ENCODE results near the gene GPR171. TPM values are rescaled to one million over a fixed set of nuclear protein-coding genes. Genes with fewer than 3 reads are reported as not detected.

GPR171 gene
- total RNA-seq, 2 experiments from 2014 or later = 9.7 to 16.7 TPM

DNA sequence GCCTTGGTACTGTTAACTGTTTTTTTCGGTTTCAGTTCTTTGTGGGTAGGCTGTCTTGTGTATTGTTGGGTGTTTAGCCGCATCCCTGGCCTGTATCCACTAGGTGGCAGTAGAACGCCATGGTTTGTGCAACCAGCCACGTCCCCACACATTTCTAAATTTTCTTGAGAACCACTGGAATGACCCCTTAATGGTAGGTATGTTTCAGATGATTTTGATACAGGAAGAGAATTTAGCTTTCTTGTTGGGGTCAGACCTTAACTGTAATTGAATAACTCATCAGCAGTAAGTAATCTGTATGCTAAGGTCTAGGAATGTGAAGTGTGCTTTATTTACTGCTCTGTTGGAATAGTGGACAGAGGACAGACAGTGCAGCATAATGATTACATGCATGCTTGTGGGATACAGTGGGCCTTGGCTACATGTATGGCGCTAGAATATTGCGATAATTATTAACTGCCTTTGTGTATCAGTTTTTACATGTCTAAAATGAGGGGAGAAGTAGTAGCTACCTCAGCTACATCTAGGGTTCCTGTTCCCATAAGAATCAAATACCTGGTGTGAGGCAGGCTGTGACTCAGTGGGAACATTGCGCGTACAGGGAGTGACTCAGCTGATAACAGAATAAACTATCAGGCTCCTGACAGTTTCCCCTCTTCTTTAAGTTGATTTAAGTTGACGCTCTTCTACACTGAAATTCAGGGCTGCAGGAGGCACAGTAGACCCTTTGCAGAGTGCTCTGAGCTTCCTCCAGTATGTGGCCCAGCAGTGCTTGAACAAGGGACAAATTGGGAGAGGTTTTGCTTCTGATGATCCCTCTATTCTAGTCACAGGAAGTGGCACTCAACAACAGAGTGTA, 25.0 kb upstream of the GPR171 start:
- H3K36me3 Mint-ChIP-seq (ENCODE audit: low read depth) = no peaks in the 10 kb centered on the region
- Histone ChIP-seq H3K9me3 (ENCODE audit: control insufficient read depth in 1 of 2, insufficient read depth in 1 of 2, low read length in 2 of 2) (no peaks in the 10 kb centered on the region), H3K4me3 (ENCODE audit: low read length) (no peak overlapping the region), H3K27ac (ENCODE audit: low read depth in 1 of 2, low read length in 2 of 2) (no peak overlapping the region), H3K27me3 (ENCODE audit: control insufficient read depth in 1 of 2, insufficient read depth in 2 of 2, low read length in 2 of 2) (no peaks in the 10 kb centered on the region), H3K4me1 (ENCODE audit: insufficient read depth, low read length) (peaks cover 31% of the 10 kb centered on the region), H3K36me3 (ENCODE audit: insufficient read depth, low read length) (no peaks in the 10 kb centered on the region)
- peak; percentile 91 for ATAC-seq (ENCODE audit: poor library complexity)
- ChIA-PET POLR2A (interaction anchor here (1.0 to 1.7 kb wide), 4 partner anchors 21 to 60 kb away, joined by 3 to 5 read pairs (median 4); no protein-coding TSS in a partner anchor), CTCF (interaction anchor here (0.6 to 3.0 kb wide), 13 partner anchors 9 to 71 kb away, joined by 3 to 25 read pairs (median 4); partner anchors contain the start of gene P2RY14)
- no peaks in the 10 kb centered on the region for H3K9me3 Mint-ChIP-seq
- intact Hi-C loops (cut with DNase I, micrococcal nuclease) = loop anchor here (1.0 to 10.0 kb wide), 8 partner anchors 55 to 689 kb away; partner anchors contain the start of gene P2RY13 (in 1 of the 2)
- no peak overlapping the region for H3K27ac Mint-ChIP-seq
- H3K4me3 Mint-ChIP-seq = no peak overlapping the region
- peak; percentile 61 to 89 (median 72) for DNase-seq
- peak; percentile 88 for TF ChIP-seq CTCF (IDR thresholded peaks at IDR 0.05)
- peaks cover 40% of the 10 kb centered on the region for H3K4me1 Mint-ChIP-seq (ENCODE audit: low read depth)
- no peaks in the 10 kb centered on the region for H3K27me3 Mint-ChIP-seq

DNA sequence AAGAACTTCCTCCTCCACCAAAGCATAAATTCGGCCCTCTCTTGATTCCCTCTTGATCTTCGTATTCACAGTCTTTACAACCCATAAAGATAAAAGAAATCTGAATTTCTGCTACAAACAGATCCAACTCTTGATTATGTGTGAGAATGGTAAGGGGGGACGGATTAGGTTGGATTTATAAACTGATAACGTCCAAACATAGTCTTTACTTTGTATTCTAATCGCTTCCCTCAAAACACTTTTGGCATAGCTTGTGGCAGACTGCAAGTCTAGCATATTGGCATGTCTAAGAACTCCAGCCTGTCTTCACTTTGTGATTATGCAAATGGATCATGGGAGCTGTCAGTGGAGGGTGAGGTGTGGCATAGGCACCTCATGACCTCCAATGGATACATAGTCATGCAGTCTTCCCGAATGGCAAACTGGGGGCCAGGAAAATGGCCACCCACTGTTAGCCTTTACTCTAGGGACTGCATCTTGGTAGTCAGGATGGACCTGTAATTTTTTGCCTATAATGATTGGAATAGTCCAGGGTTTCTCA, 24.3 kb upstream of the GPR171 start:
- no peak overlapping the region for H3K4me3 Mint-ChIP-seq
- ATAC-seq (ENCODE audit: poor library complexity) = no peak

More for the DNA sequence above, 24.3 kb upstream of the GPR171 start:
- POLR2A ChIA-PET = interaction anchor here (1.1 to 1.7 kb wide), 2 partner anchors 20 to 59 kb away, joined by 3 to 5 read pairs; no protein-coding TSS in a partner anchor
- Mint-ChIP-seq H3K27me3 (no peaks in the 10 kb centered on the region), H3K9me3 (no peaks in the 10 kb centered on the region), H3K4me1 (ENCODE audit: low read depth) (peaks cover 40% of the 10 kb centered on the region), H3K27ac (no peak overlapping the region), H3K36me3 (ENCODE audit: low read depth) (no peaks in the 10 kb centered on the region)
- no peak for TF ChIP-seq CTCF (IDR thresholded peaks at IDR 0.05)
- intact Hi-C loops (cut with DNase I, micrococcal nuclease) = loop anchor here (1.0 to 10.0 kb wide), 6 partner anchors 56 to 690 kb away; partner anchors contain the start of gene P2RY13 (in 1 of the 2)
- Histone ChIP-seq H3K9me3 (ENCODE audit: control insufficient read depth in 1 of 2, insufficient read depth in 1 of 2, low read length in 2 of 2) (no peaks in the 10 kb centered on the region), H3K27me3 (ENCODE audit: control insufficient read depth in 1 of 2, insufficient read depth in 2 of 2, low read length in 2 of 2) (no peaks in the 10 kb centered on the region), H3K36me3 (ENCODE audit: insufficient read depth, low read length) (no peaks in the 10 kb centered on the region), H3K4me3 (ENCODE audit: low read length) (no peak overlapping the region), H3K27ac (ENCODE audit: low read depth in 1 of 2, low read length in 2 of 2) (no peak overlapping the region), H3K4me1 (ENCODE audit: insufficient read depth, low read length) (peaks cover 31% of the 10 kb centered on the region)
- CTCF ChIA-PET = interaction anchor here (0.6 to 3.0 kb wide), 7 partner anchors 8 to 59 kb away, joined by 3 to 25 read pairs (median 4); partner anchors contain the start of gene P2RY14
- no peak for DNase-seq

Data from CD4-positive, alpha-beta T cell (primary cell).